Tibial nerve (tissue), 3 donors: Measurements from ENCODE around the gene KCNN1.

ENCODE experiments used
- POLR2A ChIP-seq, 2 donors: fragments of 450-650 bp; IDR thresholded peaks; one replicate each; pipeline ENCODE4 v1.6.1; 2017; ENCODE audit warnings: antibody characterized with exemption in 2 of 2, mild to moderate bottlenecking in 2 of 2, moderate library complexity in 2 of 2
- TF ChIP-seq, protein P1 (sequence below), 5 experiments: fragments of 200-600 bp in 3 of 5; fragments of 450-650 bp in 2 of 5; sonication (generic) in 3 of 5; IDR thresholded peaks; one replicate each; pipeline ENCODE4 v1.5.1; 2016 to 2019; ENCODE audit warnings: antibody characterized with exemption in 5 of 5, mild to moderate bottlenecking in 3 of 5, moderate library complexity in 2 of 5

DNA sequence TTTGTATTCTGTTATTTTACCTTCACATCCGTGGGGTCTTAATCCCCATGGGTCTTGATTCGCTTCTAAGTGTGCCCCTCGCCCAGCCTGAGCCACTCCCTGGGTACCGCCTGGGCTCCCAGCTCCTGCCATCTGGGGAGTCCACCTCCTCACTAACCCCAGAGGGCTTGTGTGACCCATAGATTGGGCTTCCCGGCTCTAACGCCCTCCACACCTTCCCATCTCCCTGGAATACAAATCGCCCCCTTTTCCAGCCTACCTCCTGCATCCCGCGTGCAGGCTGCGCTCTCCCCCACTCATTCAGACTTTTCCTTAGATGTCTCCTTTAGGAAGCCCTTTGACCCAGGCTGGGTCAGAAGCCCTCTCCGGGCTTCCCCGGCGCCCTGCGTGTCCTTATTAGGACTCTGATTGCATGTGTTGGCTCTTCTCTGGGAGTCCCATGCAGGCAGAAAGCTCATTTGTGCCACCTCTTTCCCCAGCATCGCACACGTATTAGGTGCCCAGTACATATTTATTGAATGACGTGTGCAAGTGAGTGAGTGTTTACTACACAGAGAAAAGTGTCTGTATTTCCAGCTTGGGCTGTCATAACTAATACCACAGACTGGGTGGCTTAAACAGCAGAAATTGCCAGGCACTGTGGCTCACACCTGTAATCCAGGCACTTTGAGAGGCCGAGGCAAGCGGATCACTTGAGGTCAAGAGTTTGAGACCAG lies 33.3 kb upstream of the KCNN1 start:
- no peak for TF ChIP-seq POLR2A (IDR thresholded peaks at IDR 0.05)
- TF ChIP-seq, protein P1, sequence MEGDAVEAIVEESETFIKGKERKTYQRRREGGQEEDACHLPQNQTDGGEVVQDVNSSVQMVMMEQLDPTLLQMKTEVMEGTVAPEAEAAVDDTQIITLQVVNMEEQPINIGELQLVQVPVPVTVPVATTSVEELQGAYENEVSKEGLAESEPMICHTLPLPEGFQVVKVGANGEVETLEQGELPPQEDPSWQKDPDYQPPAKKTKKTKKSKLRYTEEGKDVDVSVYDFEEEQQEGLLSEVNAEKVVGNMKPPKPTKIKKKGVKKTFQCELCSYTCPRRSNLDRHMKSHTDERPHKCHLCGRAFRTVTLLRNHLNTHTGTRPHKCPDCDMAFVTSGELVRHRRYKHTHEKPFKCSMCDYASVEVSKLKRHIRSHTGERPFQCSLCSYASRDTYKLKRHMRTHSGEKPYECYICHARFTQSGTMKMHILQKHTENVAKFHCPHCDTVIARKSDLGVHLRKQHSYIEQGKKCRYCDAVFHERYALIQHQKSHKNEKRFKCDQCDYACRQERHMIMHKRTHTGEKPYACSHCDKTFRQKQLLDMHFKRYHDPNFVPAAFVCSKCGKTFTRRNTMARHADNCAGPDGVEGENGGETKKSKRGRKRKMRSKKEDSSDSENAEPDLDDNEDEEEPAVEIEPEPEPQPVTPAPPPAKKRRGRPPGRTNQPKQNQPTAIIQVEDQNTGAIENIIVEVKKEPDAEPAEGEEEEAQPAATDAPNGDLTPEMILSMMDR (IDR thresholded peaks at IDR 0.05) = no peak
